Measurements from ENCODE around the gene BRAP.

- no peak for TF ChIP-seq POLR2A (IDR thresholded peaks at IDR 0.05)
- no peak for TF ChIP-seq CTCF (IDR thresholded peaks at IDR 0.05)
Measured at GRCh38 chr12:111720457-111720856, 34.7 kb upstream of the BRAP start.

All from Peyer's patch (tissue), 4 donors.